ENCODE measurements around the gene CDNF.
"Not testable (repeated sequence)": the region's sequence is repeated elsewhere in the genome, so short reads cannot be mapped to it uniquely, and the experiment has no call there.

The CDNF gene

DNA sequence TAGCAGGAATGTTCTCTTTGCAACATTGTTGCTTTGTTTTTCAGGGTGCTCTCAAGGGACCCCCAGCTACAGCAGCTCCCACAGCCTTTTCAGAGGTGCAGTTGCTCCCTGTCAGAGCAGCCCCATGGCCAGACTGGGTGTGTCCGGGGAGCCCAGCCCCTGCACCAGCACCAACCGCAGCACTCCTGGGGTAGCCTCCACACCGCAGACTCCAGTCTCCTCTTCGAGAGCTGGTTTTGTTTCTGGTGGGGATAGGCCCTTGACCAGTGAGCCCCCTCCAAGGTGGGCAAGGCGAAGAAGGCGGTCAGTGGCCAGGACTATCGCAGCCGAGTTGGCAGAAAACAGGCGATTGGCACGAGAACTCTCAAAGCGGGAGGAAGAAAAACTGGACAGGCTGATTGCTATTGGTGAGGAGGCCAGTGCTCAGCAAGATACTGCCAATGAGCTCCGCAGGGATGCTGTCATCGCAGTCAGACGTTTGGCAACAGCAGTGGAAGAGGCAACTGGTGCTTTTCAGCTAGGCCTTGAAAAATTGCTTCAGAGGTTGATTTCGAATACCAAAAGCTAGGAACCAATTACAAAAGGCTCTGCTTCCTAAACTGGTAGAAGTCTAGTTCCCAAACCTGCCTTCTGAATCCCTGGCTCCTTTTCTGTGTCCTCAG lies 5.6 kb upstream of the CDNF start:
- H3K4me3 ChIP-seq (ENCODE audit: low read depth, low read length) = no peak overlapping the region
- no peak for DNase-seq (ENCODE audit: low read depth)

DNA sequence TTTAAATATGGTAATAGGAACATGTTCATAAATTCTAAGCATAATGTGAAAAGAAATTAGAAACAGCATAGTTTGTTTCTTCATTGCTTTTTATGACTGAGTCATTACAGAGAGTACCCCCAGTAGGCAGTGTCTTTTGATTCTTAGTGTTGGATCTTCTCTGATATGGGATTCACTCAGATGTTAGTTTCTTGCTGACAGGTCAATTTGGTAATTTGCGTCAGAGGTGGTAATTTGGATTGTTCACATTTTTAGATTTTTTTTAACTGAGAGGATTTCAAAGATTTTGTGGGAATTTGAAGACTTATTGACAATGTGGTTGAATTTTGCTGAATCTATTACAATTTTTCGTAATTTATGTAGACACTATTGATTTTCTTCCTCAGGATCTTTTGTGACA lies 2.3 kb upstream of the CDNF start:
- H3K4me3 ChIP-seq (ENCODE audit: low read depth, low read length) = no peak overlapping the region
- no peak for DNase-seq (ENCODE audit: low read depth)

DNA sequence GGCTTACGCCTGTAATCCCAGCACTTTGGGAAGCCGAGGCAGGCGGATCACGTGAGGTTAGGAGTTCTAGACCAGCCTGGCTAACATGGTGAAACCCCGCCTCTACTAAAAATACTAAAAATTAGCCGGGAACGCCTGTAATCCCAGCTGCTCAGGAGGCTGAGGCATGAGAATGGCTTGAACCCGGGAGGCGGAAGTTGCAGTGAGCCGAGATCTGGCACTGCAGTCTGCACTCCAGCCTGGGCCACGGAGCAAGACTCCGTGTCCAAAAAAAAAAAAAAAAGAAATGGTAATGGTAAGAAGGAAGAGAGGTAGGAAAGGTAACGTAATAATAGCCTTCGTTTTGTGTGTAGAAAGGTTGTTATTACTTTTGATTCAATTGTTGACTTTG lies 1.5 kb upstream of the CDNF start:
- peak overlapping the region; percentile 98 for H3K4me3 ChIP-seq (ENCODE audit: low read depth, low read length)
- DNase-seq (ENCODE audit: low read depth) = no peak

DNA sequence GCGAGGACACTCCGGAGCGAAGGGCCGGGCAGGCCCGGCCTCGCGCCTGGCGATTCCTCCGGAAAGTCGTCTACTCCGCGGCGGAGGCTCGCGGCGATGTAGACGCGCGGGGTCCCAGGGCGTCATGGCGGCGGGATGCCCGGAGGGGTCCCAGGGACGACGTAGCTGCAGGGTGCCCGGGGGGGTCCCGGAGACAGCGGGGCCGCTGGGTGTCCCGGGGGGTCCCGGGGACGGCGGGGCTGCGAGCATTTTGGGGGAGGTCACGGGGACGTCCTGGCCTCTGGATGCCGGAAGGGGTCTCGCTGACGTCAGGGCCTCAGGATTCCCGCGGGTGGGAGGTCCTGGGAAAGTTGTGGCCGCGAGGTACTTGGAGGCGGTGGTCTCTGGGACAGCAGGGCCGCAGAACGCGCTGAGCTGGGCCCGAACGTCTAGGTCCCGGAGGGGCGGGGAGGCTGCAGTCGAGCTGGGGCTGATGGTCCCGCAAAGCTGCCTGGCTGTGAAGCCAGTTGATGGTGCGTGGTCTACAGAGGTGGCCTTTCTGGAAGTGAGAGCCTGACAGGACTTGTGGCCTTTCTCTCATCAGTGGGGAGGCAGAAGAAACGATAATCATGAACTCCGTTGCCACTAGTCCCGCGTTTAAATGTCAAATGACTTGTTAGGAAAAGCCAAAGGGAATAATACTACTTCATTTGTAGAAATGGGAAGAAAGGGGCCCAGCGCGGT lies 906 bp upstream of the CDNF start:
- peak overlapping the region; percentile 98 for H3K4me3 ChIP-seq (ENCODE audit: low read depth, low read length)
- no peak for DNase-seq (ENCODE audit: low read depth)

- peak overlapping the region; percentile 98 for H3K4me3 ChIP-seq (ENCODE audit: low read depth, low read length)
- no peak for DNase-seq (ENCODE audit: low read depth)
Measured at GRCh38 chr10:14837003-14837756, 657 bp downstream of the CDNF start.

DNA sequence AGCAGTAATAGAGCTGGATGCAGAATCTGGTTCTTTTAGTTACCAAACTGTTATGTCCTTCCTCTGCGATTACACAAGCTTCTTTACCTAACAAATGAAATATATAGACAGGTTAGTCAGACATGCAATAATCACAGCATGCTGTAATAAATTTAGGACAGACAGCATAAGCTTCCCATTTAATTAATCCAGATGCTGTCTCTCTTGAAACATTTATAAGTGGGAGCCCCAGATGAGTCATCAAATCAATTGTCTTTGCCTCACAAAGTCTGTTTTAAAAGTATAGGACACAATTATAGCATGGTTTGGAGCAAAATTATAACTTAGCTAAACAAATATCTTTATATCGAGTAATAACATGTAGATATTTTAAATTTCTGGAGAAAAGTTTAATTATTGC lies 1.6 kb downstream of the CDNF start:
- no peak overlapping the region for H3K4me3 ChIP-seq (ENCODE audit: low read depth, low read length)
- DNase-seq (ENCODE audit: low read depth) = no peak

GRCh38 chr10:14833106-14833505 lies 4.7 kb downstream of the CDNF start:
- no peak overlapping the region for H3K4me3 ChIP-seq (ENCODE audit: low read depth, low read length)
- DNase-seq (ENCODE audit: low read depth) = no peak

DNA sequence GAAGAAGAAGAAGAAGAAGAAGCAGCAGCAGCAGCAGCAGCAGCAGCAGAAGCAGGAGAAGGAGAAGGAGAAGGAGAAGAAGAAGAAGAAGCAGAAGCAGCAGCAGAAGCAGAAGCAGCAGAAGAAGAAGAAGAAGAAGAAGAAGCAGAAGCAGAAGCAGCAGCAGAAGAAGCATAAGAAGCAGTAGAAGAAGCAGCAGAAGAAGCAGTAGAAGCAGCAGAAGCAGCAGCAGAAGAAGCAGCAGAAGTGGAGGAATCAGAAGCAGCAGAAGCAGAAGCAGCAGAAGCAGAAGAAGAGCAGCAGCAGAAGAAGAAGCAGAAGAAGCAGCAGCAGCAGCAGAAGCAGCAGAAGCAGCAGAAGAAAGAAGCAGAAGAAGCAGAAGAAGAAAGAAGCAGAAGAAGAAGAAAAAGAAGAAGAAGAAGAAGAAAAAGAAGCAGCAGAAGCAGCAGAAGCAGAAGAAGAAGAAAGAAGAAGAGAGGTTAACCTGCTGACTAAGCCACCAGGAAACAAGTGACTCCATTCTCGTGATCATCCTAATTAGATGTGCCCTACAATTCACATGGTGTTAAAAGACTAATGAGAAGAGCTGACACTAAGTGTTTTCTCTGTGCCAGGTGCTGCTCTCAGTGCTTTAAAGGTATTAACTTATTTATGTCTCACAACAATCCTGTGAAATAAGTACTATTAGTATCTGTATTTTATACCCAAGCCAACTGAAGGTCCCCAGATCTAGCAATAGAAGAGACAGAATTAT lies 11.6 kb downstream of the CDNF start:
- no peak for DNase-seq (ENCODE audit: low read depth)
- H3K4me3 ChIP-seq (ENCODE audit: low read depth, low read length) = no peak overlapping the region

DNA sequence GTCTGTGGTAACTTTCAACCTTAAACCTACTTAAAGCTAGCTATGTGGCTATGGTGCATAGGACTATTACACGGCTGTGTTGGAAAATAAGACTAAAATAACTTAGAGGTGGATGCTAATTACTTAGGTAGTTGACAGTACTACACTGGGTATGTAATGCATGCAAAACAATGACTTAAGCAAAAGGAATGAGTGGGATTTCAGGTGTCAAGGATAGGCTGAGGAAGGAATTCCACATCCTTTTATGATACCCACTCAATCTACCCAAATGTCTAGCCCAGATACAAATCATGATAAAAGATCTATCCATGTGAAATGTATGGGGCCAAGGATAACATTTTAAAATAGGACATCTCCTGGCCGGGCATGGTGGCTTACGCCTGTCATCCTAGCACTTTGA lies 13.9 kb downstream of the CDNF start:
- no peak for DNase-seq (ENCODE audit: low read depth)
- no peak overlapping the region for H3K4me3 ChIP-seq (ENCODE audit: low read depth, low read length)

DNA sequence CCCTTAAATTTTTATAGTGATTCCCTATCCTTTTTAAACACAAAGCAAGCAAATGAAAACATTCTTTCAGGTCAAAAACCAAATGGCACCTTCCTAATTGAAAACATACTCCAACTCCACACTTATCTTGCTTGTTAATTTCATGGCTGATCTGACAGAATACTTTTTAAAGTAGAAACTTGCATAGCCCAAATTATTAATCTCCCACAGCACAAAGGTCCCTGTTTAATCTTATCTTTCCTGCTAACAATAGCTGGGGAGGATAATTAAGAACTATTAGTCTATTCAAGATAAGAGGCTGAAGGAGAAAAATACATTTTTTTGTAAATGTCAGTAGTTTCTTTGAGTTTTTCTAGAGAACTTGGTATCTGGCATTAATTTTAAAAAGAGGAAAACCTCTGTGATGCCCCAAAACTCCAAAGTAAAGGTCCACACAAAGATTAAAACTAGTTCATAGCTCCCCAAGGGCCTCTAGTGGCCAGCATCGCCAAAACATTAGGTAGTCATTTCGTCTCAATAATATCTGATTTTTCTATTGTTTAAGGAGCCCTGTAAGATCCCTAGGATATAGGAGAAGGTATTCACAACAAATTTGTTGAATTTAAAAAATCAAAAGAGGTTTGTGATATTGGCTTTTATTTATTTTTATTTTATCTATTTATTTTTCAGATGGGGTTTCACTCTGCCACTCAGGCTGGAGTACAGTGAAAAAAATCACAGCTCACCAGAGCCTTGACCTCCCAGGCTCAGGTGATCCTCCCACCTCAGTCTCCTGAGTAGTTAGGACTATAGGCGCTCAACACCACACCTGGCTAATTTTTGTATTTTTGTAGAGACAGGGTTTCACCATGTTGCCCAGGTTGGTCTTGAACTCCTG lies 14.7 kb downstream of the CDNF start:
- no peak for DNase-seq (ENCODE audit: low read depth)
- H3K4me3 ChIP-seq (ENCODE audit: low read depth, low read length) = no peak overlapping the region

DNA sequence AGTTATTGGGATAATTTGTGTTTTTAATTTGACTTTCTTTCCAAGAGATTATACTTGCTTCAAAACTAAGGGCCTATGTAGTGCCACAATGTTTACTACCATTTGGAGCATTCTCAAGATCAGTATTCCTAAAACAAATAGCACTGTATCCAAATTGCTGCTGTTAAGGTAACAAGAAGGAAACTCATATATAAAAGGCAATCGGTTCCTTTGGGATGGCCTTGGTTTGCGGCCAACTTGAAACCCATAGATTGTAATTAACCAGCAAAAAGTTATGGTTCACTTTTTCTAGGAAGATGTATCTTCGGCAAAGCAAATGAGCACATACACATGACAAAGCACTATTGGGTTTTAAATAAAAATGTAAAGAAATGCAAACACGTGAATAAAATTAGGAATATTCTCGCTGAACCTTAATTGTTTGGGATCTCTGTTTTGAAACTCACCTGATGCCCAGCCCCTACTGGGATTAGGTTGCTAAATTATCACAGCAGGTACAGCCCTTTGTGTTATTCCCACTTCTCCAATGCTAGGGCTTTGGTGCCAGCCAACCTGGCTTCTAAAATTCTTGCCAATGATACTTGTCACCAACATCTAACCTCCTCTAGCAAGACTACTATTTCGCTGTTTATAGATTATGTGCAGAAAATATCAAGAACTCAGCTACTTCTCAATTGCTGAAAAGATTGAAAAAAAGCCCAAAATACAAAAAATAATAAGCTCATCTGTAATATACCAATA lies 16.0 kb downstream of the CDNF start:
- H3K4me3 ChIP-seq (ENCODE audit: low read depth, low read length) = no peak overlapping the region
- DNase-seq (ENCODE audit: low read depth) = no peak

DNA sequence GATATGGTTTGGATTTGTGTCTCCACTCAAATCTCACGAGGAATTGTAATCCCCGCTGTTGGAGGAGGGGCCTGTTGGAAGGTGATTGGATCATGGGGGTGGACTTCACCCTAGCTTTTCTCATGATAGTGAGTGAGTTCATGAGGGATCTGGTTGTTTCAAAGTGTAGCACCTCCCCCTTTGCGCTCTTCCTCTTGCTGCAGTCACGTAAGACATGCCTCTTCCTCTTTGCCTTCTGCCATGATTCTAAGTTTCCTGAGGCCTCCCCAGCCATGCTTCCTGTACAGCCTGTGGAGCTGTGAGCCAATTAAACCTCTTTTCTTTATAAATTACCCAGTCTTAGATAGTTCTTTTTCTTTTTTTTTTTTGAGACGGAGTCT lies 17.1 kb downstream of the CDNF start:
- no peak for DNase-seq (ENCODE audit: low read depth)
- H3K4me3 ChIP-seq (ENCODE audit: low read depth, low read length) = no peak overlapping the region

DNA sequence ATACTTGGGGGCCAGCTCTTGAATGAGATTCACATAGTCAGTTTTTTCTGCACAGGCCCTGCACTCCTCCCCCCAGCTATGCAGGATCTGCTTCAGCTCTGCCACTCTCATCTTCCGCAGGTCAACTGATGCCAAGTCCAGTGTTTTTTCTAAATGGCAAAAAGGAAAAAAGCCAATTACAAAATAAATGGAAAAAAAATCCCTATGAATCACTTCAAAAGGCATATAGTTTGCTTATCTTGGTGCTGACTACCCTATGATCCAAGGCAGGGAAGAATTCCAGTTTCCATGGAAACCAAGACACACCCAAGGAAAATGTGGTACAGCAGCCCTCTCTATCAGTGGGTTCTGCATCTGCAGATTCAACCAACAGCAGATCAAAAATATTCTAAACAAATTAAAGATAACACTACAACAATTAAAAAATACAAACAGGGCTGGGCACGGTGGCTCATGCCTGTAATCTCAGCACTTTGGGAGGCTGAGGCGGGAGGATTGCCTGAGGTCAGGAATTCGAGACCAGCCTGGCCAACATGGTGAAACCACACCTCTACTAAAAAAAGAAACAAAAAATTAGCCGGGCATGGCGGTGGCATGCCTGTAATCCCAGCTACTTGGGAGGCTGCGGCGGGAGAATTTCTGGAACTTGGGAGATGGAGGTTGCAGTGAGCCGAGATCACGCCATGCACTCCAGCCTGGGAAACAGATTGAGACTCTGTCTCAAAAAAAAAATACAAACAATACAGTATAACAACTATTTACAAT lies 17.6 kb downstream of the CDNF start:
- no peak overlapping the region for H3K4me3 ChIP-seq (ENCODE audit: low read depth, low read length)
- DNase-seq (ENCODE audit: low read depth) = peak; percentile 17

DNA sequence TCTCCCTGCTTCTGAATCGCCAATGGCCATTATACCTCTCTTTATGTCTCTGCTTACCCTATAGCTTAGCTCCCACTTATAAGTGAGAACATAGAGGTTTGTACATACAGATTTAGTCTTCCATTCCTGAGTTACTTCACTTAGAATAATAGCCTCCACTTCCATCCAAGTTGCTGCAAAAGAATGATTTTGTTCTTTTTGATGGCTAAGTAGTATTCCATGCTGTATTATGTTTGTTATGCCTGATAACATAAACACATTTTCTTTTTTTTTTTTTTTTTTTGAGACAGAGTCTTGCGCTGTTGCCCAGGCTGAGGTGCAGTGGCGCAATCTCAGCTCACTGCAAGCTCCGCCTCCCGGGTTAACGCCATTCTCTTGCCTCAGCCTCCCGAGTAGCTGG lies 21.1 kb downstream of the CDNF start:
- not testable (repeated sequence) for H3K4me3 ChIP-seq (ENCODE audit: low read depth, low read length); DNase-seq (ENCODE audit: low read depth)

DNA sequence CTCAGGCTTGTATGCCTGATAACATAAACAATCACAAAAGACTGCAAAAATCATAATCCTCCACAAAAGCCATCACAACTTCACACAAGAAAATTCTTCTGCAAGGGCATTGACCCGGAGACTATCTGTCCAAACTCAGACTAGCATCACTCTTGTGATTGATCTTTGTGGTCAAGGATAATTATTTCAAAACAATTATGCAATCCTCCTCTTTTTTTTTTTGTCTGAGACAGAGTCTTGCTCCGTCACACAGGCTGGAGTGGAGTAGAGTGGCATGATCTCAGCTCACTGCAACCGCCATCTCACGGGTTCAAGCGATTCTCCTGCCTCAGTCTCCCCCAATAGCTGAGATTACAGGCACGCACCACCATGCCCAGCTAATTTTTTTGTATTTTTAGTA lies 22.2 kb downstream of the CDNF start:
- H3K4me3 ChIP-seq (ENCODE audit: low read depth, low read length) = no peak overlapping the region
- DNase-seq (ENCODE audit: low read depth) = no peak

DNA sequence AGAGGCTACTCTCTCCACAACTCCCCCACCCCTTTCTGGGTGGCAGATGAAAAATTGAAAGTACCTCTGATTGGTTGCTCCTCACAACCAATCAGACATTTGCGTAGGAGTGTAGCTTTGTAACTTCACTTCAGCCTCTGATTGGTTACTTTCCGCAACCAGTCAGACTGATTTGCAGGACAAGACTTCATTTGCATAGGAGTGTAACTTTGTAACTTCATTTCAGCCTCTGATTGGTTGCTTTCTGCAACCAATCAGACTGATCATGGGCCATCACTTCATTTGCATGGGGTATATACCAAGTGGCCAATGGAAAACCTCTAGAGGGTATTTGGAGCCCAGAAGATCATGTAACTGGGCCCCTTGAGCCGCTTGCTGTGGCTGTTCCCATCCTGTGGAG lies 25.6 kb downstream of the CDNF start:
- no peak for DNase-seq (ENCODE audit: low read depth)

GRCh38 chr10:14810969-14811953 lies 26.6 kb downstream of the CDNF start:
- H3K4me3 ChIP-seq (ENCODE audit: low read depth, low read length) = no peak overlapping the region
- DNase-seq (ENCODE audit: low read depth) = no peak

More for the DNA sequence above, 25.6 kb downstream of the CDNF start:
- H3K4me3 ChIP-seq (ENCODE audit: low read depth, low read length) = no peak overlapping the region
